A549 (cell line): ENCODE data around the gene IVD. TPM values are rescaled to one million over a fixed set of nuclear protein-coding genes. Genes with fewer than 3 reads are reported as not detected.

Experiments used
- ATAC-seq, 2 experiments: fragments of 200-7000 bp in 1 of 2; fragments of >200 bp in 1 of 2; cut with Nextera tagmentation in 1 of 2; cut with Tn5 transposase in 1 of 2; 3 replicates each; pipeline versions ENCODE4 v1.8.0 to v1.9.1; 2018 to 2020; ENCODE audit warnings: mild to moderate bottlenecking in 1 of 2, moderate library complexity in 1 of 2
- CTCF ChIA-PET: fragments of 300-600 bp; sonication (Branson Sonifier 250); formaldehyde crosslinking; extraction: SDS; loops from one replicate; lab custom pipeline; 2021; ENCODE audit warnings: antibody characterized with exemption, inconsistent platforms; lab: Yijun Ruan, JAX
- POLR2A ChIA-PET: fragments of 350-600 bp; formaldehyde crosslinking; extraction: SDS; loops from one replicate; lab custom pipeline; 2021; ENCODE audit warnings: antibody characterized with exemption, inconsistent platforms; lab: Yijun Ruan, JAX
- DNase-seq, 2 experiments: peaks; one replicate each; pipeline versions ENCODE4 v3.0.0 to v3.0.0-alpha.2; 2011 to 2016; ENCODE audit warnings: low read depth in 1 of 2, low spot score in 1 of 2
- FAIRE-seq: peaks from 2 replicates; lab custom pipeline; 2011; peaks lifted over from hg19 to GRCh38; lab: Jason Lieb, UNC
- H3K27ac ChIP-seq, 2 experiments: fragments of >200 bp; sonication (Bioruptor Twin); formaldehyde crosslinking; 3 replicates each; pipeline ENCODE4 v1.5.1; 2016 to 2017
- H3K4me1 ChIP-seq: fragments of >200 bp; sonication (Bioruptor Twin); formaldehyde crosslinking; 3 replicates; pipeline ENCODE4 v1.6.1; 2016
- H3K4me2 ChIP-seq: fragments of >200 bp; sonication (Bioruptor Twin); formaldehyde crosslinking; 3 replicates; pipeline ENCODE4 v1.6.1; 2016
- H3K4me3 ChIP-seq: fragments of >200 bp; sonication (Bioruptor Twin); formaldehyde crosslinking; 3 replicates; pipeline ENCODE4 v1.5.1; 2016
- H3K9me3 ChIP-seq: fragments of >200 bp; sonication (Bioruptor Twin); formaldehyde crosslinking; 3 replicates; pipeline ENCODE4 v1.6.1; 2016
- ATOH8 ChIP-seq: fragments of 250-450 bp; sonication (Bioruptor Pico); IDR thresholded peaks from 2 replicates; pipeline ENCODE4 v1.5.0; 2020; ENCODE audit warnings: low read depth, mild to moderate bottlenecking, moderate library complexity
- BHLHE40 ChIP-seq: IDR thresholded peaks from 2 replicates; pipeline ENCODE4 v1.6.1; 2012; ENCODE audit warnings: low read depth, low read length, inconsistent platforms
- CEBPB ChIP-seq, 2 experiments: fragments of >200 bp in 1 of 2; sonication (Bioruptor Twin) in 1 of 2; formaldehyde crosslinking in 1 of 2; IDR thresholded peaks; 2 replicates each; pipeline ENCODE4 v1.6.1; 2012 to 2016
- CHD4 ChIP-seq: fragments of 200-600 bp; sonication (generic); IDR thresholded peaks from 2 replicates; pipeline ENCODE4 v1.6.1; 2016; ENCODE audit warnings: antibody characterized with exemption, mild to moderate bottlenecking, borderline replicate concordance
- EHF ChIP-seq: fragments of 250-450 bp; sonication (Bioruptor Pico); IDR thresholded peaks from 2 replicates; pipeline ENCODE4 v1.5.0; 2020; ENCODE audit warnings: mild to moderate bottlenecking
- EHMT2 ChIP-seq: fragments of 200-600 bp; sonication (generic); IDR thresholded peaks from 2 replicates; pipeline ENCODE4 v1.6.1; 2016; ENCODE audit warnings: antibody characterized with exemption, low read depth, mild to moderate bottlenecking, moderate library complexity
- ELK1 ChIP-seq: fragments of 150-350 bp; IDR thresholded peaks from 2 replicates; pipeline ENCODE4 v1.6.1; 2014; ENCODE audit warnings: low read depth, mild to moderate bottlenecking, low read length
- FOSL2 ChIP-seq, 2 experiments: fragments of 450-650 bp in 1 of 2; fragments of >200 bp in 1 of 2; sonication (Bioruptor Twin) in 1 of 2; formaldehyde crosslinking; IDR thresholded peaks; 2 replicates each; pipeline versions ENCODE4 v1.5.0 to v1.6.1; 2016 to 2020; ENCODE audit warnings: mild to moderate bottlenecking in 1 of 2, moderate library complexity in 1 of 2
- HOXA7 ChIP-seq: fragments of 250-450 bp; sonication (Bioruptor Pico); IDR thresholded peaks from 2 replicates; pipeline ENCODE4 v1.5.0; 2020; ENCODE audit warnings: mild to moderate bottlenecking, moderate library complexity
- JUN ChIP-seq, 2 experiments: fragments of >200 bp; sonication (Bioruptor Twin); formaldehyde crosslinking; IDR thresholded peaks; 2 replicates in 1 of 2; 3 replicates in 1 of 2; pipeline ENCODE4 v1.6.1; 2016 to 2017
- KDM1A ChIP-seq: fragments of 200-600 bp; sonication (generic); IDR thresholded peaks from 2 replicates; pipeline ENCODE4 v1.6.1; 2016; ENCODE audit warnings: low read depth, mild to moderate bottlenecking
- KDM5A ChIP-seq: fragments of 200-600 bp; sonication (generic); IDR thresholded peaks from 2 replicates; pipeline ENCODE4 v1.6.1; 2016; ENCODE audit warnings: antibody characterized with exemption, mild to moderate bottlenecking
- MAFK ChIP-seq: fragments of 450-650 bp; IDR thresholded peaks from 2 replicates; pipeline ENCODE4 v1.6.1; 2014; ENCODE audit not compliant: partially characterized antibody
- NFE2L2 ChIP-seq: fragments of 150-350 bp; conservative IDR thresholded peaks from 2 replicates; pipeline ENCODE4 v1.6.1; 2014; ENCODE audit warnings: low read length
- NPAS2 ChIP-seq: fragments of 250-450 bp; sonication (Bioruptor Pico); IDR thresholded peaks from 2 replicates; pipeline ENCODE4 v1.8.0; 2022; ENCODE audit warnings: mild to moderate bottlenecking, moderate library complexity, borderline replicate concordance
- PBX3 ChIP-seq: IDR thresholded peaks from 2 replicates; pipeline ENCODE4 v1.6.1; 2012
- PHF8 ChIP-seq: fragments of 200-600 bp; sonication (generic); IDR thresholded peaks from 2 replicates; pipeline ENCODE4 v1.6.1; 2016; ENCODE audit warnings: low read depth, mild to moderate bottlenecking, antibody characterized with exemption, moderate library complexity, borderline replicate concordance
- POLR2A ChIP-seq: IDR thresholded peaks from 2 replicates; pipeline ENCODE4 v1.6.1; 2012; ENCODE audit warnings: mild to moderate bottlenecking, low read length
- RAD21 ChIP-seq, 2 experiments: fragments of >200 bp in 1 of 2; sonication (Bioruptor Twin) in 1 of 2; formaldehyde crosslinking in 1 of 2; IDR thresholded peaks in 1 of 2; conservative IDR thresholded peaks in 1 of 2; 2 replicates in 1 of 2; 3 replicates in 1 of 2; pipeline ENCODE4 v1.6.1; 2012 to 2018; ENCODE audit warnings: inconsistent platforms in 1 of 2
- RCOR1 ChIP-seq: fragments of 150-350 bp; IDR thresholded peaks from 2 replicates; pipeline ENCODE4 v1.6.1; 2014; ENCODE audit warnings: antibody characterized with exemption, low read length, low read depth
- REST ChIP-seq: fragments of 200-600 bp; sonication (generic); IDR thresholded peaks from 2 replicates; pipeline ENCODE4 v1.6.1; 2016; ENCODE audit warnings: antibody characterized with exemption, mild to moderate bottlenecking, moderate library complexity
- RNF2 ChIP-seq: fragments of 200-600 bp; sonication (generic); IDR thresholded peaks from 2 replicates; pipeline ENCODE4 v1.6.1; 2016; ENCODE audit warnings: low read depth, mild to moderate bottlenecking, antibody characterized with exemption, moderate library complexity, borderline replicate concordance
- SREBF2 ChIP-seq: fragments of 450-650 bp; IDR thresholded peaks from 2 replicates; pipeline ENCODE4 v1.6.1; 2014; ENCODE audit warnings: mild to moderate bottlenecking, moderate library complexity
- TFCP2L1 ChIP-seq: fragments of 250-450 bp; sonication (Bioruptor Pico); IDR thresholded peaks from 2 replicates; pipeline ENCODE4 v1.5.0; 2021; ENCODE audit warnings: mild to moderate bottlenecking
- ZC3H11A ChIP-seq: fragments of 450-650 bp; IDR thresholded peaks from 2 replicates; pipeline ENCODE4 v1.6.1; 2014; ENCODE audit warnings: antibody characterized with exemption, mild to moderate bottlenecking
- ZFP36 ChIP-seq: fragments of 450-650 bp; IDR thresholded peaks from 2 replicates; pipeline ENCODE4 v1.6.1; 2014; ENCODE audit warnings: borderline replicate concordance; ENCODE audit not compliant: partially characterized antibody
- ZNF302 ChIP-seq: fragments of 250-450 bp; sonication (Bioruptor Pico); IDR thresholded peaks from 2 replicates; pipeline ENCODE4 v1.9.0; 2021; ENCODE audit warnings: inconsistent platforms, mild to moderate bottlenecking, moderate library complexity
- ZSCAN20 ChIP-seq: fragments of 250-450 bp; sonication (Bioruptor Pico); IDR thresholded peaks from 2 replicates; pipeline ENCODE4 v1.8.0; 2022; ENCODE audit warnings: mild to moderate bottlenecking, moderate library complexity
- WGBS: methylation state at CpG from one replicate; pipeline ENCODE4 v1.1.6; 2017; ENCODE audit errors: missing lambda C conversion rate; 5-methylcytosine and 5-hydroxymethylcytosine counted together
- polyA plus RNA-seq, 4 experiments: library from polyadenylated mRNA; depleted of rRNA in 3 of 4; stranded (reverse); fragments of >200 nt; fragmentation: RNase III in 1 of 4; extraction: RNeasy Plus Mini Kit Qiagen cat#74134 plus additional on column Dnase treatment in 1 of 4; gene quantifications; 2 replicates in 3 of 4; 3 replicates in 1 of 4; pipeline ENCODE4 v1.2.3, GENCODE V29; 2011 to 2017

Gene IVD
- polyA plus RNA-seq, 2 of the 4 experiments (the other 2 are of a cell fraction): 10.2 to 12.4 TPM

- ChIA-PET CTCF (interaction anchor here (0.5 to 9.5 kb wide), 15 partner anchors 9 to 310 kb away, joined by 3 to 135 read pairs (median 6); partner anchors contain the start of genes CCDC9B, DISP2, IVD and PHGR1), POLR2A (no interaction called here)
- Histone ChIP-seq H3K4me3 (no peak overlapping the region), H3K9me3 (no peaks in the 10 kb centered on the region), H3K27ac (no peak overlapping the region), H3K4me2 (no peak overlapping the region), H3K4me1 (0 out of 3 replicates have a peak, but pooled peaks cover 7% of the 10 kb centered on the region)
- FAIRE-seq (no peak), DNase-seq (no peak), ATAC-seq (no peak)
- 91% methylated on average over 4 of the region's 10 CpGs for WGBS
- no peak for TF ChIP-seq KDM1A
- TF ChIP-seq FOSL2 (IDR thresholded peaks at IDR 0.05): no peak
- no peak for TF ChIP-seq FOSL2 (CRISPR knock-in tag; IDR thresholded peaks at IDR 0.05)
- TF ChIP-seq NFE2L2: no peak
These were observed 36.1 kb upstream of the IVD start for GRCh38 chr15:40369474-40369869.

- no peak overlapping the region for H3K4me2 ChIP-seq
- 0 out of 3 replicates have a peak, but pooled peaks cover 7% of the 10 kb centered on the region for H3K4me1 ChIP-seq
- POLR2A ChIA-PET: no interaction called here
- H3K4me3 ChIP-seq: no peak overlapping the region
- H3K27ac ChIP-seq: no peak overlapping the region
- no peaks in the 10 kb centered on the region for H3K9me3 ChIP-seq
- no peak for TF ChIP-seq CHD4
- TF ChIP-seq BHLHE40: no peak
- TF ChIP-seq JUN (IDR thresholded peaks at IDR 0.05): no peak
- TF ChIP-seq MAFK: no peak
- no peak for TF ChIP-seq PBX3
- TF ChIP-seq RAD21 (conservative IDR thresholded peaks at IDR 0.05 in 1 of 2, IDR thresholded peaks at IDR 0.05 in 1 of 2): no peak
- TF ChIP-seq KDM5A: no peak
- no peak for TF ChIP-seq HOXA7 (CRISPR knock-in tag)
- TF ChIP-seq SREBF2: no peak
- no peak for TF ChIP-seq EHF (CRISPR knock-in tag)
- no peak for TF ChIP-seq CEBPB (IDR thresholded peaks at IDR 0.05)
- no peak for TF ChIP-seq ZSCAN20 (CRISPR knock-in tag)
- no peak for ATAC-seq
- FAIRE-seq: no peak
- 78% methylated on average over 5 of the region's 13 CpGs for WGBS
- DNase-seq: no peak
- CTCF ChIA-PET: interaction anchor here (0.9 to 9.5 kb wide), 7 partner anchors 10 to 95 kb away, joined by 3 to 135 read pairs (median 6); partner anchors contain the start of genes CCDC9B and IVD
These were observed 35.6 kb upstream of the IVD start for GRCh38 chr15:40369971-40370370.

- Histone ChIP-seq H3K4me1 (0 out of 3 replicates have a peak, but pooled peaks cover 3% of the 10 kb centered on the region), H3K4me2 (no peak overlapping the region), H3K4me3 (no peak overlapping the region), H3K9me3 (no peaks in the 10 kb centered on the region), H3K27ac (no peak overlapping the region)
- ATAC-seq (no peak), FAIRE-seq (no peak), DNase-seq (no peak)
- TF ChIP-seq TFCP2L1: no peak
- no peak for TF ChIP-seq JUN (IDR thresholded peaks at IDR 0.05)
- no peak for TF ChIP-seq REST
- TF ChIP-seq RCOR1: no peak
- no peak for TF ChIP-seq EHMT2
- no peak for TF ChIP-seq ZC3H11A
- TF ChIP-seq ZFP36: no peak
- no peak for TF ChIP-seq ATOH8 (CRISPR knock-in tag)
- no peak for TF ChIP-seq PHF8
- TF ChIP-seq RNF2: no peak
- no peak for TF ChIP-seq POLR2A
- TF ChIP-seq RAD21 (conservative IDR thresholded peaks at IDR 0.05 in 1 of 2, IDR thresholded peaks at IDR 0.05 in 1 of 2): no peak
- TF ChIP-seq ELK1: no peak
- no peak for TF ChIP-seq CEBPB (IDR thresholded peaks at IDR 0.05)
- TF ChIP-seq EHF (CRISPR knock-in tag): no peak
- no peak for TF ChIP-seq NPAS2 (CRISPR knock-in tag)
- TF ChIP-seq ZSCAN20 (CRISPR knock-in tag): no peak
- TF ChIP-seq FOSL2 (IDR thresholded peaks at IDR 0.05): no peak
- no peak for TF ChIP-seq FOSL2 (CRISPR knock-in tag; IDR thresholded peaks at IDR 0.05)
- no peak for TF ChIP-seq ZNF302 (CRISPR knock-in tag)
- ChIA-PET POLR2A (no interaction called here), CTCF (no interaction called here)
- WGBS: 87% methylated on average over 2 of the region's 2 CpGs
These were observed 32.6 kb upstream of the IVD start for GRCh38 chr15:40372981-40373380.
